Measurements from ENCODE around the gene ORM1.

Gene ORM1

GRCh38 chr9:114347675-114348074, 24.8 kb downstream of the ORM1 start:
- DNase-seq: no peak

GRCh38 chr9:114348261-114348905, 25.5 kb downstream of the ORM1 start:
- in situ Hi-C loops (cut with HindIII; ENCODE audit: low pct_ligation_motif_present, low pct_unique_long_range_greater_than_20kb, low sequenced_read_pairs): no loop called here
- no peak for DNase-seq

More at GRCh38 chr9:114347675-114348074, 24.8 kb downstream of the ORM1 start:
- in situ Hi-C loops (cut with HindIII; ENCODE audit: low pct_ligation_motif_present, low pct_unique_long_range_greater_than_20kb, low sequenced_read_pairs): no loop called here

- peak; percentile 97 for DNase-seq
- in situ Hi-C loops (cut with HindIII; ENCODE audit: low pct_ligation_motif_present, low pct_unique_long_range_greater_than_20kb, low sequenced_read_pairs): no loop called here
Measured at GRCh38 chr9:114348906-114349482, 26.1 kb downstream of the ORM1 start.

GRCh38 chr9:114349713-114350480, 27.0 kb downstream of the ORM1 start:
- no peak for DNase-seq
- in situ Hi-C loops (cut with HindIII; ENCODE audit: low pct_ligation_motif_present, low pct_unique_long_range_greater_than_20kb, low sequenced_read_pairs): no loop called here

GRCh38 chr9:114350636-114351401, 27.9 kb downstream of the ORM1 start:
- no peak for DNase-seq
- in situ Hi-C loops (cut with HindIII; ENCODE audit: low pct_ligation_motif_present, low pct_unique_long_range_greater_than_20kb, low sequenced_read_pairs): no loop called here

- DNase-seq: no peak
- in situ Hi-C loops (cut with HindIII; ENCODE audit: low pct_ligation_motif_present, low pct_unique_long_range_greater_than_20kb, low sequenced_read_pairs): no loop called here
Measured at GRCh38 chr9:114351932-114352331, 29.0 kb downstream of the ORM1 start.

- no peak for DNase-seq
- in situ Hi-C loops (cut with HindIII; ENCODE audit: low pct_ligation_motif_present, low pct_unique_long_range_greater_than_20kb, low sequenced_read_pairs): no loop called here
Measured at GRCh38 chr9:114355821-114356220, 32.9 kb downstream of the ORM1 start.

- in situ Hi-C loops (cut with HindIII; ENCODE audit: low pct_ligation_motif_present, low pct_unique_long_range_greater_than_20kb, low sequenced_read_pairs): no loop called here
- DNase-seq: no peak
Measured at GRCh38 chr9:114356792-114357191, 33.9 kb downstream of the ORM1 start.

GRCh38 chr9:114357360-114357759, 34.5 kb downstream of the ORM1 start:
- in situ Hi-C loops (cut with HindIII; ENCODE audit: low pct_ligation_motif_present, low pct_unique_long_range_greater_than_20kb, low sequenced_read_pairs): no loop called here
- no peak for DNase-seq

- in situ Hi-C loops (cut with HindIII; ENCODE audit: low pct_ligation_motif_present, low pct_unique_long_range_greater_than_20kb, low sequenced_read_pairs): no loop called here
- DNase-seq: no peak
Measured at GRCh38 chr9:114357911-114358328, 35.0 kb downstream of the ORM1 start.

- DNase-seq: no peak
Measured at GRCh38 chr9:114359801-114360200, 36.9 kb downstream of the ORM1 start.

GRCh38 chr9:114361542-114361941, 38.6 kb downstream of the ORM1 start:
- no peak for DNase-seq
- in situ Hi-C loops (cut with HindIII; ENCODE audit: low pct_ligation_motif_present, low pct_unique_long_range_greater_than_20kb, low sequenced_read_pairs): no loop called here

More at GRCh38 chr9:114359801-114360200, 36.9 kb downstream of the ORM1 start:
- in situ Hi-C loops (cut with HindIII; ENCODE audit: low pct_ligation_motif_present, low pct_unique_long_range_greater_than_20kb, low sequenced_read_pairs): no loop called here

GRCh38 chr9:114362394-114362793, 39.5 kb downstream of the ORM1 start:
- no peak for DNase-seq
- in situ Hi-C loops (cut with HindIII; ENCODE audit: low pct_ligation_motif_present, low pct_unique_long_range_greater_than_20kb, low sequenced_read_pairs): no loop called here

GRCh38 chr9:114363424-114363823, 40.5 kb downstream of the ORM1 start:
- in situ Hi-C loops (cut with HindIII; ENCODE audit: low pct_ligation_motif_present, low pct_unique_long_range_greater_than_20kb, low sequenced_read_pairs): no loop called here
- DNase-seq: no peak

- peak; percentile 81 for DNase-seq
- in situ Hi-C loops (cut with HindIII; ENCODE audit: low pct_ligation_motif_present, low pct_unique_long_range_greater_than_20kb, low sequenced_read_pairs): no loop called here
Measured at GRCh38 chr9:114364134-114365041, 41.5 kb downstream of the ORM1 start.

GRCh38 chr9:114365194-114365593, 42.3 kb downstream of the ORM1 start:
- in situ Hi-C loops (cut with HindIII; ENCODE audit: low pct_ligation_motif_present, low pct_unique_long_range_greater_than_20kb, low sequenced_read_pairs): no loop called here

GRCh38 chr9:114366334-114367128, 43.6 kb downstream of the ORM1 start:
- DNase-seq: peak; percentile 90
- in situ Hi-C loops (cut with HindIII; ENCODE audit: low pct_ligation_motif_present, low pct_unique_long_range_greater_than_20kb, low sequenced_read_pairs): no loop called here

More at GRCh38 chr9:114365194-114365593, 42.3 kb downstream of the ORM1 start:
- DNase-seq: no peak
